ENCODE data around the gene RPS6KB2.

Gene RPS6KB2

DNA sequence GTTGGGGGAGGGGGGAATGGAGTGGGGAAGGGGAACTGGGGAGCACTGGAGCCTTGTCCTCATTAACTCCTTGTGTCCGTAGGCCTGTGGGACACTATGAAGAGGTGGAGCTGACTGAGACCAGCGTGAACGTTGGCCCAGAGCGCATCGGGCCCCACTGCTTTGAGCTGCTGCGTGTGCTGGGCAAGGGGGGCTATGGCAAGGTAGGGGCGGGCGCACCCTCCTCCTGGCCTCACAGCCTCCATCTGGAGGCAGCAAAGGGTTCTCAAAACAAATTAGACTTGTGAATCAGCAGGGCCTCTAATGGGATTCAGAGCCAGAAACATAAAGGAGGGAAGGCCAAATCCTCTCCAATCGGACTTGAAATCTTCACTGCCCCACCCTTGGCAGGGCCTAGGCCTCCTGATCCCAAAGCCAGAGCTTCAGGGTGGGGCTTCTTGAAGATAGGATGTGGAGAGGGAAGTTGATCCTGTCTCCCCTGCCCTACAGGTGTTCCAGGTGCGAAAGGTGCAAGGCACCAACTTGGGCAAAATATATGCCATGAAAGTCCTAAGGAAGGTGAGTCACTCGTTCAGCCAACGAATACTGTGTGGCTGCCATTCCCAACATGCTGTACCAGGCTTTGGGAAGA lies 859 bp downstream of the RPS6KB2 start:
- Histone ChIP-seq H3K4me3 (ENCODE audit: low read depth, low read length) (peak overlapping the region; percentile 88), H3K27ac (peak overlapping the region; percentile 70), H3K36me3 (replicated peaks) (peaks cover 18% of the 10 kb centered on the region), H3K27me3 (replicated peaks) (no peaks in the 10 kb centered on the region)
- in situ Hi-C loops (cut with HindIII; ENCODE audit: low pct_ligation_motif_present, low sequenced_read_pairs) = no loop called here
- TF ChIP-seq, protein P1, sequence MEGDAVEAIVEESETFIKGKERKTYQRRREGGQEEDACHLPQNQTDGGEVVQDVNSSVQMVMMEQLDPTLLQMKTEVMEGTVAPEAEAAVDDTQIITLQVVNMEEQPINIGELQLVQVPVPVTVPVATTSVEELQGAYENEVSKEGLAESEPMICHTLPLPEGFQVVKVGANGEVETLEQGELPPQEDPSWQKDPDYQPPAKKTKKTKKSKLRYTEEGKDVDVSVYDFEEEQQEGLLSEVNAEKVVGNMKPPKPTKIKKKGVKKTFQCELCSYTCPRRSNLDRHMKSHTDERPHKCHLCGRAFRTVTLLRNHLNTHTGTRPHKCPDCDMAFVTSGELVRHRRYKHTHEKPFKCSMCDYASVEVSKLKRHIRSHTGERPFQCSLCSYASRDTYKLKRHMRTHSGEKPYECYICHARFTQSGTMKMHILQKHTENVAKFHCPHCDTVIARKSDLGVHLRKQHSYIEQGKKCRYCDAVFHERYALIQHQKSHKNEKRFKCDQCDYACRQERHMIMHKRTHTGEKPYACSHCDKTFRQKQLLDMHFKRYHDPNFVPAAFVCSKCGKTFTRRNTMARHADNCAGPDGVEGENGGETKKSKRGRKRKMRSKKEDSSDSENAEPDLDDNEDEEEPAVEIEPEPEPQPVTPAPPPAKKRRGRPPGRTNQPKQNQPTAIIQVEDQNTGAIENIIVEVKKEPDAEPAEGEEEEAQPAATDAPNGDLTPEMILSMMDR (IDR thresholded peaks at IDR 0.05; ENCODE audit: low read depth, low read length, missing control alignments) = no peak
- DNase-seq = no peak

DNA sequence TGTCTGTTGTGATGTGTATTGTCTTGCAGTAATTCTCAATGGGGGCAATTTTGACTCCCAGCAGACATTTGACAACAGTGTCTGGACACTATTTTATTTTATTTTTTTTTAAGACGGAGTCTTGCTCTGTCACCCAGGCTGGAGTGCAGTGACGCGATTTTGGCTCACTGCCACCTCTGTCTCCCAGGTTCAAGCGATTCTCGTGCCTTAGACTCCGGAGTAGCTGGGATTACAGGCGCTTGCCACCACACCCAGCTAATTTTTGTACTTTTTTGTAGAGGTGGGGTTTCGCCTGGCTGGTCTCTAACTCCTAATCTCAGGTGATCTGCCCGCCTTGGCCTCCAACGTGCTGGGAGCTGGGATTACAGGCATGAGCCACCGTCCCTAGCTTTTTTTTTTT lies 1.4 kb downstream of the RPS6KB2 start:
- TF ChIP-seq, protein P1 (IDR thresholded peaks at IDR 0.05; ENCODE audit: low read depth, low read length, missing control alignments) = no peak
- no peak overlapping the region for H3K4me3 ChIP-seq (ENCODE audit: low read depth, low read length)
- in situ Hi-C loops (cut with HindIII; ENCODE audit: low pct_ligation_motif_present, low sequenced_read_pairs) = no loop called here

DNA sequence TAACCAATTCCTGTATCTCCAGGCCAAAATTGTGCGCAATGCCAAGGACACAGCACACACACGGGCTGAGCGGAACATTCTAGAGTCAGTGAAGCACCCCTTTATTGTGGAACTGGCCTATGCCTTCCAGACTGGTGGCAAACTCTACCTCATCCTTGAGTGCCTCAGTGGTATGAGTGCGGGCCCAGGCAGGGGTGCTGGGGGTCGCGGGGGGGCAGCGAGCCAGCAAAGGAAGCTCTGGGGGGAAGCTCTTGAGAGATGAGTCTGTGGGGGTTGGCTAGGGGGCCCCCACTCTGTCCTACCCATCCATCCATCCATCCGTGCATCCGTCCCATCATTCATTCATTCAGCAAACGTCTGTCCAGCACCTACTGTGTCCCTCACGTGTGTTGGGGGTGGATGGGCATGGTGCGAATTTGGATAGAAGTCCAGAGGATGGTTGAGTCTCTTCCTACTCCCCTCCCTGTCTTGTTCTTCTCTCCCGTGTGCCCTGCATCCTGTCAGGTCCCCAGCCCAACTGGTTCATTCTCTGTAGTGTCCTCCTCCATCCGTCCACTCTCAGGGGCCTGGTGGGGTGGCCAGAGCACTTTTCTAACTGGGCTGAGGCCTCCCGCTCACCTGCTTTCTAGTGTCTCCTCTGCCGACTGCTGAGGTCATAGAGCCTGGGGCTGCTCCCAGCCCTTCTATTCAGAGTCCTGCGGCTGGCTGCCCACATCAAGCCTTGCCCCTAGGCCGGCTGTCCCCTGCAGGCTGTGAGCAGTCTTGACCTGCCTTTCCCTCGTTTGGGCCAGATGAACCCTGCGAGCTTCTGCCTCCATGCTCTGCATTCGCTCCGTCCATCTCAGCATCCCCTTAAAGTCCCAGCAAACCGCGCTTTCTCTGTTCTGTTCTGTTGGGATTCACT lies 3.3 kb downstream of the RPS6KB2 start:
- H3K36me3 ChIP-seq (replicated peaks) = peaks cover 34% of the 10 kb centered on the region
- no peak for DNase-seq
- TF ChIP-seq, protein P1 (IDR thresholded peaks at IDR 0.05; ENCODE audit: low read depth, low read length, missing control alignments) = no peak
- H3K27ac ChIP-seq = no peak overlapping the region
- no peaks in the 10 kb centered on the region for H3K27me3 ChIP-seq (replicated peaks)
- H3K4me3 ChIP-seq (ENCODE audit: low read depth, low read length) = no peak overlapping the region
- in situ Hi-C loops (cut with HindIII; ENCODE audit: low pct_ligation_motif_present, low sequenced_read_pairs) = no loop called here

More for the DNA sequence above, 1.4 kb downstream of the RPS6KB2 start:
- H3K36me3 ChIP-seq (replicated peaks) = peaks cover 24% of the 10 kb centered on the region
- H3K27ac ChIP-seq = no peak overlapping the region
- H3K27me3 ChIP-seq (replicated peaks) = no peaks in the 10 kb centered on the region
- no peak for DNase-seq

DNA sequence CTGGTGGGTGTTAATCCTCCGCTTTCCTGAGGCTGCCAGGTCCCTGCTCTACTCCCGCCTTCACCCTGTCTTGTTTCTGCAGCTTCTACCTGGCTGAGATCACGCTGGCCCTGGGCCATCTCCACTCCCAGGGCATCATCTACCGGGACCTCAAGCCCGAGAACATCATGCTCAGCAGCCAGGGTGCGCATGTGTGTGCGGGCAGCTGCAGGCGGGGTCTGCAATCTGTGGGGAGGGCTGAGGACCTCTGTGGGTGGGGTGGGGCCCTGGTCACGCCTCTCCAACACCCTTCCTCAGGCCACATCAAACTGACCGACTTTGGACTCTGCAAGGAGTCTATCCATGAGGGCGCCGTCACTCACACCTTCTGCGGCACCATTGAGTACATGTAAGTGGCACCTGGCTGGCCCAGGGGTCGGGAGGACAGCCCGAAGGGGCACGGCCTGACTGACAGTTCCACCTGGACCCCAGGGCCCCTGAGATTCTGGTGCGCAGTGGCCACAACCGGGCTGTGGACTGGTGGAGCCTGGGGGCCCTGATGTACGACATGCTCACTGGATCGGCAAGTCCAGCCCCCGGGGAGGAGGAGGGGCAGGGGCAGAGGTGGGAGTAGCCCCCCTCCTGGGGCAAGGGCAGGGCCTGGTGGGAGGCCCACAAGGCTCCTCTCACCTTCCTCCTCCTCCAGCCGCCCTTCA lies 4.5 kb downstream of the RPS6KB2 start:
- TF ChIP-seq, protein P1 (IDR thresholded peaks at IDR 0.05; ENCODE audit: low read depth, low read length, missing control alignments) = no peak
- H3K27ac ChIP-seq = no peak overlapping the region
- H3K36me3 ChIP-seq (replicated peaks) = peaks cover 39% of the 10 kb centered on the region
- H3K27me3 ChIP-seq (replicated peaks) = no peaks in the 10 kb centered on the region
- in situ Hi-C loops (cut with HindIII; ENCODE audit: low pct_ligation_motif_present, low sequenced_read_pairs) = no loop called here
- H3K4me3 ChIP-seq (ENCODE audit: low read depth, low read length) = no peak overlapping the region
- DNase-seq = no peak

DNA sequence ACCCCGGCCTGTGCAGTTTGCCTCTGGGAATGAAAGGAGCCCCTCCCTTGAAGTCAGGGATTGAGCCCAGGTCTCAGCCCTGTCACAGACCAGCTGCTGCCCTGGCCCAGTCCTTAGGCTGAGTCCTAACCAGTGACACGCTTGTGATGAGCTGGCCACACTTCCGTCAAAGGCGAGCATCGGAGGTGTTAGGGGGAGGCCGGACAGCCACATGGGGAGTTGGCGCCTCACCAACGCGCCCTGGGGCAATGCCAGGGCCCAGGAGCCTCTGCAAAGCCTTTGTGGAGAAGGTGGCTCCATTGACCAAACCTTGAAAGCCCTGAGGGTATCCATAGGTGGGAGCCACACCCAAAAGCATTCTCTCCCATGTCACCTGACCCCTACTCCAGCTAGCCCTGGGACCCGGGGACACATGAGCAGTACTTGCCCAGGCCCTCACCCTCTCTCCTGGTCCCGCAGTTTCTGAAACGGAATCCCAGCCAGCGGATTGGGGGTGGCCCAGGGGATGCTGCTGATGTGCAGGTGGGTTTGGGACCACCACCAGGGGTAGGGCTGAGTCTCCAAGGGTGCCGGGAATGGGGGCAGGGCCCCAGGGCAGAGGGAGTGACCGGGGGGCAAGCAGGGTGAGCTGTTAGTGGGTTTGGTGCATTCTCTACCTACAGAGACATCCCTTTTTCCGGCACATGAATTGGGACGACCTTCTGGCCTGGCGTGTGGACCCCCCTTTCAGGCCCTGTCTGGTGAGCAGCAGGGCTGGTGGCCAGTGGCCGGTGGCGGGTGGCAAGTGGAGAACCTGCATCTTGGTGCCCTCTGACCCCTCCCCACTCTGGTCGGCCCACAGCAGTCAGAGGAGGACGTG lies 5.5 kb downstream of the RPS6KB2 start:
- Histone ChIP-seq H3K27me3 (replicated peaks) (no peaks in the 10 kb centered on the region), H3K4me3 (ENCODE audit: low read depth, low read length) (no peak overlapping the region), H3K36me3 (replicated peaks) (peaks cover 47% of the 10 kb centered on the region), H3K27ac (no peak overlapping the region)
- TF ChIP-seq, protein P1 (IDR thresholded peaks at IDR 0.05; ENCODE audit: low read depth, low read length, missing control alignments) = no peak
- no peak for DNase-seq
- in situ Hi-C loops (cut with HindIII; ENCODE audit: low pct_ligation_motif_present, low sequenced_read_pairs) = no loop called here

Data from brain microvascular endothelial cell (primary cell).